ENCODE data around the gene CCNL2. TPM values are rescaled to one million over a fixed set of nuclear protein-coding genes. Genes with fewer than 3 reads are reported as not detected.

Gene CCNL2
- total RNA-seq, 4 donors from 2014 or later = 122 to 249 (median 142) TPM

- H3K4me3 ChIP-seq (ENCODE audit: low read depth, poor library complexity, severe bottlenecking) = no peak overlapping the region
- DNase-seq (ENCODE audit: low spot score in 2 of 2) = no peak
- 89 to 94% methylated on average over 13 of the region's 16 CpGs for WGBS, 2 donors
- intact Hi-C loops (cut with DNase I; ENCODE audit: low total_unique reads) = no loop called here
- TF ChIP-seq, protein P1, sequence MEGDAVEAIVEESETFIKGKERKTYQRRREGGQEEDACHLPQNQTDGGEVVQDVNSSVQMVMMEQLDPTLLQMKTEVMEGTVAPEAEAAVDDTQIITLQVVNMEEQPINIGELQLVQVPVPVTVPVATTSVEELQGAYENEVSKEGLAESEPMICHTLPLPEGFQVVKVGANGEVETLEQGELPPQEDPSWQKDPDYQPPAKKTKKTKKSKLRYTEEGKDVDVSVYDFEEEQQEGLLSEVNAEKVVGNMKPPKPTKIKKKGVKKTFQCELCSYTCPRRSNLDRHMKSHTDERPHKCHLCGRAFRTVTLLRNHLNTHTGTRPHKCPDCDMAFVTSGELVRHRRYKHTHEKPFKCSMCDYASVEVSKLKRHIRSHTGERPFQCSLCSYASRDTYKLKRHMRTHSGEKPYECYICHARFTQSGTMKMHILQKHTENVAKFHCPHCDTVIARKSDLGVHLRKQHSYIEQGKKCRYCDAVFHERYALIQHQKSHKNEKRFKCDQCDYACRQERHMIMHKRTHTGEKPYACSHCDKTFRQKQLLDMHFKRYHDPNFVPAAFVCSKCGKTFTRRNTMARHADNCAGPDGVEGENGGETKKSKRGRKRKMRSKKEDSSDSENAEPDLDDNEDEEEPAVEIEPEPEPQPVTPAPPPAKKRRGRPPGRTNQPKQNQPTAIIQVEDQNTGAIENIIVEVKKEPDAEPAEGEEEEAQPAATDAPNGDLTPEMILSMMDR (IDR thresholded peaks at IDR 0.05) = no peak
- no peak for TF ChIP-seq POLR2A (IDR thresholded peaks at IDR 0.05)
Measured at GRCh38 chr1:1380860-1381259, 18.3 kb downstream of the CCNL2 start.

DNA sequence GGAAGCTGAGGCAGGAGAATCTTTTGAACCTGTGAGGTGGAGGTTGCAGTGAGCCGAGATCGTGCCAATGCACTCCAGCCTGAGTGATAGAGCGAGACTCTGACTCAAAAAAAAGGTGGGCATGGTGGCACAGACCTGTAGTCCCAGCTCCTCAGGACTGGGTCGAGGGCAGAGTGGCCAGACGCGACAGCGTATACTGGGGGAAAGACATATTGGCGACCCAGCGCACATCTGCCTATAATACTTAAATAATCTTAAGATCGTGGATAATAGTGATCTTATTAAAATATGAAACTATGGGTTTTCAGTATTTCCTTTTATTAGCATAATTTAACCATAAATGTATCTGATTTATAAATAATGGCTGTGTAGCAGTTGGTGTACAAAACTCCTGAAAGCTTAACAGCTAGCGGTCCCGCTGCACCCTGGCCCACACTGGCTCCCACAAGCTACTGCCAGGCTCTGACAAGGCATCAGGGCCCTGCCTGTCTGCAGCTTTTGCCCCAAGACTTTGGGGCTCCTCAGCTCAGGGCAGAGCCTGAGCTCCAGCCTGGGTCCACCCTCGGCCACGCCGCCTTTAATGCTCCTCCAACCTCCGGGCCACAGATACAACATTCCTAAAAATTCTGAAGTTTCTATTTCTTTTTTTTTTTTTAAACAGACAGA lies 21.5 kb downstream of the CCNL2 start:
- TF ChIP-seq, protein P1 (IDR thresholded peaks at IDR 0.05) = no peak
- TF ChIP-seq POLR2A (IDR thresholded peaks at IDR 0.05) = no peak
- no peak for DNase-seq (ENCODE audit: low spot score in 2 of 2)
- 90 to 94% methylated on average over 16 of the region's 16 CpGs for WGBS, 2 donors
- no peak overlapping the region for H3K4me3 ChIP-seq (ENCODE audit: low read depth, poor library complexity, severe bottlenecking)
- intact Hi-C loops (cut with DNase I; ENCODE audit: low total_unique reads) = no loop called here

DNA sequence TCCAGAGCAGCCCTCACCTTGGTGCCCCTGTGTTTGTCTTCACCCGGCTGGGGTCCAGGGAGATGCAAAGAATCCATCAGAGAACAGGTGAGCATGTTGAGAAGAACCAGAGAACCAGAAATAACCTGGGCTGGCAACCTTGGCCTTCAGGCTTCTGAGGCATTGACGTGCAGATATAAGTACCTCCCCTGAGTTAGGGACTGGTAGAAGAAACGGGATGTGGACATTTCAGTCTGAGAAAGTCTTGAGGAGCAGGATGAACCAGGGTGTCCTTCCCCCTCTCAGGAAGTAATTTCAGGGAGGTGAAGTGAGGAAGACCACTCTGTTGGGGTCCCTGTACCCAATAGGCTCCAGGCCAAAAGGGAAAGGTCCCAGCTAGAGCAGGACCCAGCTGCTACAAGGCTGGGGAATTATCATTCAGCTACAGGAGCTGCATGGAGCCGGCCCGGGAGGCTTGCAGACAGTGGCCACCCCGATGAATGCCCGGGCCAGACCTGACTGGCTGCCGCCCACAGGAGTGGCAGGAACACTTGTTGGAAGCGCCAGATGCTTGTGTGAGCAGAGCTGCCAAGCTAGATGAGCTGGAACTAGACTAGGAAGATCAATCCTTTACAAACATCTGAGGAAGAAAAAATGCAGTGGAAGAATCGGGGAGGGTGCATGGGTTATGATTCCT lies 22.4 kb downstream of the CCNL2 start:
- intact Hi-C loops (cut with DNase I; ENCODE audit: low total_unique reads) = no loop called here
- DNase-seq (ENCODE audit: low spot score in 2 of 2) = no peak
- no peak for TF ChIP-seq POLR2A (IDR thresholded peaks at IDR 0.05)
- TF ChIP-seq, protein P1 (IDR thresholded peaks at IDR 0.05) = no peak
- H3K4me3 ChIP-seq (ENCODE audit: low read depth, poor library complexity, severe bottlenecking) = no peak overlapping the region
- 73 to 83% methylated on average over 10 of the region's 10 CpGs for WGBS, 2 donors

GRCh38 chr1:1374929-1375662 lies 24.0 kb downstream of the CCNL2 start, which contains the start of gene AURKAIP1:
Gene AURKAIP1, minus strand, starts transcription at chr1:1375207. Its CDS starts 451 bp downstream, at chr1:1374756.
- DNase-seq (ENCODE audit: low spot score in 2 of 2) = peak; percentile 99
- WGBS, 2 donors = 0% methylated on average over 44 to 62 of the region's 85 CpGs
- H3K4me3 ChIP-seq (ENCODE audit: low read depth, poor library complexity, severe bottlenecking) = peak within 1 kb of the TSS; percentile 92
- TF ChIP-seq, protein P1 (IDR thresholded peaks at IDR 0.05) = no peak
- no peak for TF ChIP-seq POLR2A (IDR thresholded peaks at IDR 0.05)
- intact Hi-C loops (cut with DNase I; ENCODE audit: low total_unique reads) = no loop called here

GRCh38 chr1:1374589-1374928 lies 24.6 kb downstream of the CCNL2 start:
- 0 to 2% methylated on average over 16 to 18 of the region's 24 CpGs for WGBS, 2 donors
- DNase-seq (ENCODE audit: low spot score in 2 of 2) = no peak
- TF ChIP-seq, protein P1 (IDR thresholded peaks at IDR 0.05) = no peak
- no peak for TF ChIP-seq POLR2A (IDR thresholded peaks at IDR 0.05)
- peak overlapping the region; percentile 92 for H3K4me3 ChIP-seq (ENCODE audit: low read depth, poor library complexity, severe bottlenecking)
- intact Hi-C loops (cut with DNase I; ENCODE audit: low total_unique reads) = no loop called here

Data from lower leg skin (tissue), 4 donors.